ENCODE data around the gene STAP1. TPM values are rescaled to one million over a fixed set of nuclear protein-coding genes. Genes with fewer than 3 reads are reported as not detected.

STAP1 gene, protein sequence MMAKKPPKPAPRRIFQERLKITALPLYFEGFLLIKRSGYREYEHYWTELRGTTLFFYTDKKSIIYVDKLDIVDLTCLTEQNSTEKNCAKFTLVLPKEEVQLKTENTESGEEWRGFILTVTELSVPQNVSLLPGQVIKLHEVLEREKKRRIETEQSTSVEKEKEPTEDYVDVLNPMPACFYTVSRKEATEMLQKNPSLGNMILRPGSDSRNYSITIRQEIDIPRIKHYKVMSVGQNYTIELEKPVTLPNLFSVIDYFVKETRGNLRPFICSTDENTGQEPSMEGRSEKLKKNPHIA
- total RNA-seq: not detected
- long read RNA-seq: 0 reads

GRCh38 chr4:67558493-67558892 is at the start of gene STAP1:
Gene STAP1, plus strand, starts transcription at chr4:67558727. Its CDS starts 83 bp downstream, at chr4:67558810.
- DNase-seq (no peak), ATAC-seq (peak in 1 of 4 donors; percentile 28)
- Histone ChIP-seq H3K27me3 (no peaks in the 10 kb centered on the region), H3K36me3 (no peaks in the 10 kb centered on the region), H3K27ac (no peak within 1 kb of the TSS), H3K9me3 (no peaks in the 10 kb centered on the region), H3K4me1 (no peaks in the 10 kb centered on the region), H3K4me3 (no peak within 1 kb of the TSS)
- 47% methylated on average over 4 of the region's 4 CpGs for WGBS (ENCODE audit: insufficient coverage, low coverage, low lambda C conversion rate, missing lambda C conversion rate)
- TF ChIP-seq POLR2A (IDR thresholded peaks at IDR 0.05): no peak
- intact Hi-C loops (cut with DNase I): no loop called here

GRCh38 chr4:67512501-67512900 is 46.0 kb upstream of the STAP1 start:
- Histone ChIP-seq H3K4me3 (no peak overlapping the region), H3K36me3 (peaks cover 0 to 20% (median 7%) of the 10 kb centered on the region in 4 donors), H3K9me3 (no peaks in the 10 kb centered on the region), H3K27me3 (no peaks in the 10 kb centered on the region), H3K4me1 (no peaks in the 10 kb centered on the region), H3K27ac (no peak overlapping the region)
- DNase-seq (no peak), ATAC-seq (no peak)
- TF ChIP-seq, protein P1, sequence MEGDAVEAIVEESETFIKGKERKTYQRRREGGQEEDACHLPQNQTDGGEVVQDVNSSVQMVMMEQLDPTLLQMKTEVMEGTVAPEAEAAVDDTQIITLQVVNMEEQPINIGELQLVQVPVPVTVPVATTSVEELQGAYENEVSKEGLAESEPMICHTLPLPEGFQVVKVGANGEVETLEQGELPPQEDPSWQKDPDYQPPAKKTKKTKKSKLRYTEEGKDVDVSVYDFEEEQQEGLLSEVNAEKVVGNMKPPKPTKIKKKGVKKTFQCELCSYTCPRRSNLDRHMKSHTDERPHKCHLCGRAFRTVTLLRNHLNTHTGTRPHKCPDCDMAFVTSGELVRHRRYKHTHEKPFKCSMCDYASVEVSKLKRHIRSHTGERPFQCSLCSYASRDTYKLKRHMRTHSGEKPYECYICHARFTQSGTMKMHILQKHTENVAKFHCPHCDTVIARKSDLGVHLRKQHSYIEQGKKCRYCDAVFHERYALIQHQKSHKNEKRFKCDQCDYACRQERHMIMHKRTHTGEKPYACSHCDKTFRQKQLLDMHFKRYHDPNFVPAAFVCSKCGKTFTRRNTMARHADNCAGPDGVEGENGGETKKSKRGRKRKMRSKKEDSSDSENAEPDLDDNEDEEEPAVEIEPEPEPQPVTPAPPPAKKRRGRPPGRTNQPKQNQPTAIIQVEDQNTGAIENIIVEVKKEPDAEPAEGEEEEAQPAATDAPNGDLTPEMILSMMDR (IDR thresholded peaks at IDR 0.05): no peak
- no peak for TF ChIP-seq POLR2A (IDR thresholded peaks at IDR 0.05)
- intact Hi-C loops (cut with DNase I): no loop called here
- WGBS (ENCODE audit: insufficient coverage, low coverage, low lambda C conversion rate, missing lambda C conversion rate): 65% methylated on average over 3 of the region's 3 CpGs

GRCh38 chr4:67520141-67520540 is 38.4 kb upstream of the STAP1 start:
- Histone ChIP-seq H3K4me3 (no peak overlapping the region), H3K27ac (no peak overlapping the region), H3K4me1 (no peaks in the 10 kb centered on the region), H3K36me3 (peaks cover 0 to 19% (median 0%) of the 10 kb centered on the region in 4 donors), H3K27me3 (no peaks in the 10 kb centered on the region), H3K9me3 (no peaks in the 10 kb centered on the region)
- TF ChIP-seq, protein P1 (IDR thresholded peaks at IDR 0.05): no peak
- no peak for TF ChIP-seq POLR2A (IDR thresholded peaks at IDR 0.05)
- WGBS (ENCODE audit: insufficient coverage, low coverage, low lambda C conversion rate, missing lambda C conversion rate): 86% methylated on average over 3 of the region's 5 CpGs
- no peak for DNase-seq
- intact Hi-C loops (cut with DNase I): no loop called here
- ATAC-seq: no peak

DNA sequence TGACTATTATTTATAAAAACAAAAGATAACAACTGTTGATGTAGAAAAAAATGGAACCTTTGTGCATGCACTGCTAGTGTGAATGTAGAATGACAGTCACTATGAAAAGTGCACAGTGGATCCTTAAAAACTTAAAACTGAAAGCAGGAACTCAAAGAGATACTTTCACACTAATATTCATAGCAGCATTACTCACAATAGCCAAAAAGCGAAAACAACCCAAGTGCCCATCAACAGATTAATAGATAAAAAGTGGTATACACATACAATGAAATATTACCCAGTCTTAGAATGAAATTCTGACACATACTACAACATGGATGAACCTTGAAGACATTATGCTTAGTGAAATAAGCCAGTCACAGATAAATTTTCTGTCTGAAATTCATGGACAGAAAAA is 37.0 kb upstream of the STAP1 start:
- no peak for TF ChIP-seq POLR2A (IDR thresholded peaks at IDR 0.05)
- TF ChIP-seq, protein P1 (IDR thresholded peaks at IDR 0.05): no peak
- H3K27me3 ChIP-seq: no peaks in the 10 kb centered on the region
- H3K4me1 ChIP-seq: no peaks in the 10 kb centered on the region
- no peaks in the 10 kb centered on the region for H3K9me3 ChIP-seq
- 75% methylated on average over 1 of the region's 1 CpG for WGBS (ENCODE audit: insufficient coverage, low coverage, low lambda C conversion rate, missing lambda C conversion rate)
- ATAC-seq (no peak), DNase-seq (no peak)
- no peak overlapping the region for H3K4me3 ChIP-seq
- peaks cover 0 to 19% (median 0%) of the 10 kb centered on the region in 4 donors for H3K36me3 ChIP-seq
- intact Hi-C loops (cut with DNase I): no loop called here
- no peak overlapping the region for H3K27ac ChIP-seq

DNA sequence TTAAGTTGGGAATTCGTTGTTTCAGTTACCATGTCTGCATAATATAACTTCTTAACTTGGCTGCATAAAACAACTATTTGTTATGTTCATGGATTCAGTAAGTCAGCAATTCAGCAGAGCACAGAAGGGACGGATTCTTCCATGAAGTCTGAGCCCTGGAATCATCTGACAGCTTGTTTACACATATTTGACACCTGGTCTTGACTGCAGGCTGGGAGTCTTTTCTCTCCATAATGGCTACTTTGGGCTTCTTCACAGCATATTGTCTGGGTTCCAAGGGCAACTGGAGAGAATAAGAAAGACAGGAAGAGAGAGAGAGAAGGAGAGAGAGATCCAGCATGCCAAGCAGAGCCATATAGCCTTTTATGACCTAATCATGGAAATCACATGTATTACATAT is 36.3 kb upstream of the STAP1 start:
- WGBS (ENCODE audit: insufficient coverage, low coverage, low lambda C conversion rate, missing lambda C conversion rate): 83% methylated on average over 2 of the region's 2 CpGs
- Histone ChIP-seq H3K27ac (no peak overlapping the region), H3K27me3 (no peaks in the 10 kb centered on the region), H3K36me3 (peaks cover 0 to 16% (median 0%) of the 10 kb centered on the region in 4 donors), H3K4me3 (no peak overlapping the region), H3K9me3 (no peaks in the 10 kb centered on the region), H3K4me1 (no peaks in the 10 kb centered on the region)
- ATAC-seq (no peak), DNase-seq (no peak)
- intact Hi-C loops (cut with DNase I): no loop called here
- no peak for TF ChIP-seq POLR2A (IDR thresholded peaks at IDR 0.05)
- TF ChIP-seq, protein P1 (IDR thresholded peaks at IDR 0.05): no peak
